Stimulated activated naive CD8-positive, alpha-beta T cell treated with anti-CD3 and anti-CD28 coated beads, Interleukin-15, amount 100 ng/mL, for 72 hours (primary cell): ENCODE data around the gene NHEJ1.

Source experiments
- ATAC-seq: fragments of 150-1000 bp; cut with Tn5 transposase; 2 replicates; pipeline ENCODE4 v1.10.0; 2021; ENCODE audit warnings: mild to moderate bottlenecking, moderate library complexity
- DNase-seq, 2 donors: peaks; one replicate each; pipeline ENCODE4 v3.0.0; 2021 to 2022
- H3K27ac Mint-ChIP-seq, 2 donors: one replicate each; pipeline ENCODE4 v1.8.0; 2022; ENCODE audit warnings: mild to moderate bottlenecking in 2 of 2, mixed read lengths in 2 of 2, moderate library complexity in 2 of 2
- H3K27me3 Mint-ChIP-seq: one replicate; pipeline ENCODE4 v1.8.0; 2022; ENCODE audit warnings: mixed read lengths
- H3K4me1 Mint-ChIP-seq: one replicate; pipeline ENCODE4 v1.8.0; 2022; ENCODE audit warnings: mild to moderate bottlenecking, mixed read lengths
- H3K4me3 Mint-ChIP-seq, 2 donors: one replicate each; pipeline ENCODE4 v1.8.0; 2022; ENCODE audit warnings: mild to moderate bottlenecking in 2 of 2, mixed read lengths in 2 of 2, moderate library complexity in 1 of 2
- H3K9me3 Mint-ChIP-seq, 2 donors: one replicate each; pipeline ENCODE4 v1.8.0; 2022; ENCODE audit warnings: mixed read lengths in 2 of 2

The NHEJ1 gene

DNA sequence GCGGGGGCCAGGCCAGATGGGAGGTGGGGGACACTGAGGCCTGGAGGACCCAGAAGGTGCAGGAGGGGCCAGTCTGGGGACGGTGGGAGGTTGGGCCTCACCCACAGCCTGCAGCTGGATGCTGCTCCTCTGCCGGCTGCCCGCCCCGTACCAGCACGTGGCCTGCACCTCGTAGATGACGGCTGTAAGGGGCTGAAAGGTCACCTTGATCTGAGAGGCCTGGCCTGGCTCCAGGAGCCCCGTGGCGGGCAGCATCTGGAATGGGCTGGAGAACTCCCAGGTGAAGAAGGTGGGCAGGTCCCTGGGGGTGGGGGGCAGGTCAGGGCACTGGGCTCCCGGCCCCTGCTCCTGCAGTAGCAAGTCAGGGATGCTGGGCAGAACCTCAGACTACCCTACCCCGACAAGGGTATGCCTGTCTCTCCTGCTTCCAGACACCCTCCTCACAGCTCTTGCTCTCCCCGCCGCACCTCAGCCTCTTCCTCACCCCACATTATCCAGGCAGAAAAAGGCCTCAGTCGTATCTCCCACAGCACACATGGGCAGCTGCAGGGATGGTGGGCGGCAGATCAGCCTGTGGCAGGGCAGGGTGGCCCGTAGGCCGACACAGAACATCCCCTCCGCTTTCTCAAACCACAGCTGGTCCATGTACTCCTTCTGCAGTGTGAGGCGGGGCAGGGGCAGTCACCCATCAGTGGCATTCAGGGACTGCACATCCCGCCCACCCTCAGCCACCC lies 129.4 kb downstream of the NHEJ1 start:
- peaks cover 67% of the 10 kb centered on the region for H3K27me3 Mint-ChIP-seq

DNA sequence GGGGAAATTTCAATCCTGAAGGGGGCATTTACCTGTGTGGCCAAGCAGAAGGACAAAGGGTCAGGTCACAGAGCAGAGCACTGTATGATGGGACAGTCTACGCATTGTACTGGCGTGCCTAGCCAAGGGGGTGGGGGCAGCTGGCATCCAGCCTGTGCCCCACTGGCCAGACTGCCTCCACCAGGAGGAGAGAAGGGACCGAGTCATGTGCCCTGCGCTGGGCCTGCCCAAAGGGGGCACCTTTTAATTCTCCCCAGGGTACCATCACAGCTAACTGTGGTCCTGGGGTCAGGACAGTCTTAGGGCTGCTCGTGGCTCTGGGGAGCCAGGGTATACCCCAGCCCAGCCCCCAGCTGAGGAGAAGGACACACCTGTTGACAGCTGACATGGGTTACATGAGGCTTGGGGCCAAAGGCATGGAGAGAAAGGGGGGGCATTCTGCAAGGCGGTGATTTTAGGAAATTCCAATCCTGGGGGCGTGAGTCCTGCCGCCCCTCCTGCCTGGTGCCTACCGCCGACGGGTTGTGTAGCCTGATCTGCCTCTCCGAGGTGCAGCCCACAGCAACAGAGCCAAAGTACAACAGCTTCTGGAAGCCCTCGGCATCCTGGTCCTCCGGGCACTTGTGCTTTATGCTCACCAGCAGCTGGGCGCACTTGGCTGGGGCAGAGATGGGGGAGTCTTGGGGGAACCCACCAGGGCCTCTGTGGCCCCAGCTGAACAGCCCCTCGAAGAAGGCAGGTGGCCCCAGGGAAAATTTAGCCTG lies 130.3 kb downstream of the NHEJ1 start:
- H3K4me1 Mint-ChIP-seq, result no peaks in the 10 kb centered on the region
- ATAC-seq (no peak), DNase-seq (no peak)
- no peaks in the 10 kb centered on the region for H3K9me3 Mint-ChIP-seq
- H3K27ac Mint-ChIP-seq, result no peak overlapping the region
- no peak overlapping the region for H3K4me3 Mint-ChIP-seq
- H3K27me3 Mint-ChIP-seq, result peaks cover 59% of the 10 kb centered on the region

More for the DNA sequence above, 129.4 kb downstream of the NHEJ1 start:
- Mint-ChIP-seq H3K4me3 (no peak overlapping the region), H3K27ac (no peak overlapping the region), H3K9me3 (no peaks in the 10 kb centered on the region), H3K4me1 (no peaks in the 10 kb centered on the region)
- peak; percentile 8 for ATAC-seq
- no peak for DNase-seq

DNA sequence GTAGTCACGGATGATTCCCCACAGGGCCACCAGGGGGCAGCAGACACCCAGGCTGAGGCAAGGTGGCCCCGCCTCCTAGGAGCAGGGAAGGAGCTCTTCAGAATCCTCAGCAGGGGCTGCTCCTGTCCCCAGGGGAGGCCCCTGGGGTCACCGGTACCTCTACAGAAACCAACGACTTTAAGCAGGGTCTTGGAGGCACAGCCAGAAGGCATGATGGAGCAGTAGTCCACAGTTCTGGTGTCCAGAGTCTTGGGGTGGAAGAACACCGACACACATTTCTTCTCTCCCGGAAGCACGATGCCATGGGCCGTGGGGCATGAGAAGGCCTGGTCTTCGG lies 130.8 kb downstream of the NHEJ1 start:
- ATAC-seq, result peak; percentile 78
- H3K4me3 Mint-ChIP-seq, result no peak overlapping the region

DNA sequence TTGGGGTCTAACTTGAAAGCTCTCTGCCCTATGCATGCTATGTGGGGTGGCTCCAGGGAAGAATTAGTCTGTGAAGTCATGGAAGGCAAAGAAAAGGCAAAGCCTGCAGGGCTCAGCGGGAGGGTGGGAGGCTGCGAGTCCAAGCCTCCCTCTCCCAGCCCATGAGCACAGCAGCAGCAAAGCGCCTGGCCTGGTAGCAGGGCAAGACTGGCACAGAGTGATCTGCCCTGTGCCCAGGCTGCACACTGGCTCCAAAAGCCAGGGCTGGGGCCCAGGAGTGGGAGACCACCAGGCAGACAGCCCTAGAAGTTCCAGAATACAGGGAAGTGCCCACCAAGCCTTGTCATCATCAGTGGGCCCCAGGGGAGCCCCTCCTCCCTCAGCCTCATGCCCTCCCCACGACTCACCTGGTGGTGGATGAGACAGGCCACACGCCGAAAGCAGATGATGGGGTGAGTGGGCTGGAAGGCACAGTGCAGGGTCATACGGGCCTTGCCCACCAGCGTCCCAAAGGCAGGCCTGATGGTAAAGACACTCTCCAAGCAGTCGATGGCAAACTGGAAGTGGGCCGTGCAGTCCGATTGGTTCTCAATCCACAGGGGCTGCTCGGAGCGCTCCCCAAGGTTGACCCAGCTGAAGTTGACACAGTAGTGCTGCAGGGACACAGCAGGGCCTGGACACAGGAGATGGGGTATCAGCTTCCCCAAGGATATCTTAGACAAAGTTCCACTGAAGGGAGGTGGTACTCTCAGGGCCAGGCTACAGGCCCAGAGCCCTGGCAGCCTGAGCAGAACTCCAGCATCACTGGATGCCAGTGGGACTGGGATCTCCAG lies 131.4 kb downstream of the NHEJ1 start:
- no peak for DNase-seq
- no peak overlapping the region for H3K27ac Mint-ChIP-seq
- no peak overlapping the region for H3K4me3 Mint-ChIP-seq
- no peaks in the 10 kb centered on the region for H3K9me3 Mint-ChIP-seq
- ATAC-seq, result peak; percentile 21
- H3K4me1 Mint-ChIP-seq, result no peaks in the 10 kb centered on the region
- peaks cover 48% of the 10 kb centered on the region for H3K27me3 Mint-ChIP-seq

More for the DNA sequence above, 130.8 kb downstream of the NHEJ1 start:
- DNase-seq, result peak; percentile 70 to 74
- H3K9me3 Mint-ChIP-seq, result no peaks in the 10 kb centered on the region
- H3K4me1 Mint-ChIP-seq, result no peaks in the 10 kb centered on the region
- H3K27me3 Mint-ChIP-seq, result peaks cover 53% of the 10 kb centered on the region
- H3K27ac Mint-ChIP-seq, result no peak overlapping the region

DNA sequence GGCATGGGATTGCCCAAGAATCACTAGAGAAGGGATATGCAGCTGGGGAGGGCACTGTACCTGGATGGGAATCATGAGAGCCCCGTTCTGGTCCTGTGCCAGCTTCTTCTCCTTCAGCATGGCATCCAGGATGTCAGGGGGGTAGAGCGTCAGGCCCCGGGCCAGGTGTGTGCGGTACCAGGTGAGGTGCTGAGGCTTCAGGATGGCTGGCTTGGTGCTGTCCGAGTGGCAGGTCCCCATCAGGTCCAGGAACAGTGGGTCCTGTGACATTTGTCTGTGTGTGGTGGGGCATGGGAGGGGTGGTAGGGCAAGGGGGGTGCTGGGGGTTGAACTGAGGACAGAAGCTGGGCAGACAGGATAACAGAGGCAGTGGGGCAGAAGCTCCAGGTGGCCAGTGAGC lies 132.5 kb downstream of the NHEJ1 start:
- Mint-ChIP-seq H3K4me3 (no peak overlapping the region), H3K27me3 (peaks cover 39% of the 10 kb centered on the region)

DNA sequence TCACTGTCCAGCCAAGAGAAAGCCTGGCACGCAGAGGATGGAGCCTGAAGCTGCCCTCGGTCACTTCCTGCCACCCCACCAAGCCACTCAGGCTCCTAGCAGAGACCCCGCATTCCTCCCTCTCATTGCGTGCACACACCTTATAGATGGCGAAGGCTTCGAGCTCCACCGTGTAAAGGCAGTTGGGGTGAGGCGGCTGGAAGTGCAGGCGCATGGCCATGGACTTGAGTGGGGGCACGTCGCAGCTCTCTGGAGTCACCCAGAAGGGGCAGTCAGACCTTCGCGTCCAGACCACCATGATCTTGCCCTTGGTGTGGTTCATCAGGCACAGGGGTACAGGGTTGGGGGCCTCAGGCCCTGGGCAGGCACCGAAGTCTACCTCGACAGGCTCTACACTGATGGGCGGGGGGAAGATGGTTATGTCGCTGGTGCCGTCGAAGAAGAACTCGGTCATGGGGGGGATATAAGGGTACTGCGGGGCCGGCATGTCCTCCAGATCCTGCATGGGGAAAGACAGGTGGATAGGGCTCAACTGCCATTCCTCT lies 133.0 kb downstream of the NHEJ1 start:
- no peak overlapping the region for H3K27ac Mint-ChIP-seq
- peaks cover 39% of the 10 kb centered on the region for H3K27me3 Mint-ChIP-seq

More for the DNA sequence above, 132.5 kb downstream of the NHEJ1 start:
- Mint-ChIP-seq H3K9me3 (no peaks in the 10 kb centered on the region), H3K4me1 (no peaks in the 10 kb centered on the region), H3K27ac (no peak overlapping the region)
- ATAC-seq (no peak), DNase-seq (no peak)

DNA sequence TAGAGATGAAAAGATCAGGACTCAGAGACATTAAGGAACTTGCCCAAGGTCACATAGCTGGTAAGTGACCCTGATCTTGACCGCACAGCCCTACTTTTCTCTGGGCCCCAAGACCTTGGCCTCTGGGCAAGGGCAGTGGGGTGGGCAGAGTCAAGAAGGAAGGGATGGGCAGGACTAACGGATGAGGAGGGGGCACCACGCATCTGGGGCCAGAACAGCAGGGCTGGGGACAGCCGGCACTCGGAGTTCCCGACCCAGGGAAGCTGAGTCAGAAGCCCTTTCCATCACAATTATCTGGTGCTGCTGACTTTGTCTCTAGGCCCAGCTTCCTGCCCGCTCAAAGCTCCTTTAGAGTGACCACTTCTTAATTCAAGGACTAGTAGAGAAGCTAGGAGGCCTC lies 133.7 kb downstream of the NHEJ1 start:
- Mint-ChIP-seq H3K4me1 (no peaks in the 10 kb centered on the region), H3K27me3 (peaks cover 33% of the 10 kb centered on the region), H3K4me3 (no peak overlapping the region), H3K27ac (no peak overlapping the region), H3K9me3 (no peaks in the 10 kb centered on the region)
- no peak for ATAC-seq
- no peak for DNase-seq

More for the DNA sequence above, 133.0 kb downstream of the NHEJ1 start:
- Mint-ChIP-seq H3K9me3 (no peaks in the 10 kb centered on the region), H3K4me1 (no peaks in the 10 kb centered on the region), H3K4me3 (no peak overlapping the region)
- no peak for DNase-seq
- ATAC-seq, result no peak

DNA sequence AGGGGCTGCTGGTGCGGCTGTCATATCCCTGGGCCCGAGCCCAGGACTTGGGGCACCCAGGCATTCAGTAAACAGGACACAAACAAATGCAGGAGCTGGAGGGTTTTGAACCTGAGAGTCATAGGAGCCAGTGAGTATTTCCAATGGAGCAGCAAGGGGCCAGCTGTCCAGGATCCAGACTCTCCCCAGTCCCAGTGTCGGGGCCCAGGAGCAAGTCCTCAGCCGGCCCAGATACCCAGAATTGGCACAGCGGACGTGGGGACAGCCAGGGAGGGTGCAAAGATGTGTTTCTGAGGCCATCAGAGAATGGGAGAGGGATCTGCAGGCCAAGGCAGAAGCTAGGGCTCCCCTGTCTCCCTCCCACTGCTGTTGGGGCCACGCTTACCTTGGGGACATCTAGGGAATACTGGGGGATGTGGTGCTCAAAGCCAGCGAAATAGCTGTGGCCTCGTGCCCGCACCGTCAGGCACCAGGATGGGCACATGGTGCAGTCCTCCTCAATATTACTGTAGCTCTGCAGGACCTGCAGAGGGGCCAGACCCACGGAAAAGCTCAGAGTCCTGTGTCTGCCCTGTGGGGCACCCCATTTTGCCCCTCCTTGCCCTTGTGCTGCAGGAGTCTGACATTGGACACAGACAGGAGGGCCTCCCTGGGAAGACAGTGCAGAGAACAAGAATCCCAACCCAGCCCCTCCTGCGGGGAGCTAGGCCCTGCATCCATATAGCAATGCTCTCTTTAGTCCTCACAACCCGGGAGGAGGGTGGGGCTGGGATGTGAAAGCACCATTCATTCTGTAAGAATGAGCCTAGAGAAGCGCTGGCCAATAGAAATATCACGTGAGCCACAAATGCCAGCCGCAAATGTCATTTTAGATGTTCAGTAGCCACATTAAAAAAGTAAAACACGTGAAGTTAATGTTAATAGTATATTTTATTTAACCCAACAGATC lies 134.7 kb downstream of the NHEJ1 start:
- H3K4me3 Mint-ChIP-seq, result no peak overlapping the region
- H3K27me3 Mint-ChIP-seq, result peaks cover 23% of the 10 kb centered on the region
- H3K4me1 Mint-ChIP-seq, result no peaks in the 10 kb centered on the region
- DNase-seq (no peak), ATAC-seq (no peak)
- H3K27ac Mint-ChIP-seq, result peak overlapping the region in 1 of 2 donors; percentile 37
- no peaks in the 10 kb centered on the region for H3K9me3 Mint-ChIP-seq
